Sigmoid colon (tissue), 7 donors: ENCODE measurements around the gene PNRC1. TPM values are rescaled to one million over a fixed set of nuclear protein-coding genes. Genes with fewer than 3 reads are reported as not detected.

ENCODE experiments used
- DNase-seq: peaks from one replicate; pipeline ENCODE4 v3.0.0-alpha.2; 2019
- H3K27ac ChIP-seq, 4 donors: fragments of 200-600 bp; sonication (generic); one replicate each; pipeline ENCODE4 v1.5.1; 2016 to 2019; ENCODE audit warnings: mild to moderate bottlenecking in 1 of 4
- H3K27me3 ChIP-seq, 3 donors: fragments of 200-600 bp; sonication (generic); one replicate each; pipeline ENCODE4 v1.5.1; 2019; ENCODE audit warnings: mild to moderate bottlenecking in 1 of 3
- H3K36me3 ChIP-seq, 4 donors: fragments of 200-600 bp; sonication (generic); one replicate each; pipeline ENCODE4 v1.5.1; 2016 to 2019
- H3K4me1 ChIP-seq, 4 donors: fragments of 200-600 bp; sonication (generic); one replicate each; pipeline ENCODE4 v1.5.1; 2017 to 2019
- H3K4me3 ChIP-seq, 4 donors: fragments of 200-600 bp; sonication (generic); one replicate each; pipeline ENCODE4 v1.5.1; 2017 to 2019; ENCODE audit warnings: mild to moderate bottlenecking in 2 of 4, moderate library complexity in 1 of 4
- H3K9me3 ChIP-seq, 4 donors: fragments of 200-600 bp in 3 of 4; sonication (generic) in 3 of 4; one replicate each; pipeline versions ENCODE4 v1.5.1 to v1.6.1; 2013 to 2019
- EP300 ChIP-seq, 4 donors: sonication (generic); formaldehyde crosslinking; IDR thresholded peaks; one replicate each; pipeline ENCODE4 v1.6.1; 2017; ENCODE audit warnings: antibody characterized with exemption in 4 of 4
- POLR2A ChIP-seq, 2 donors: fragments of 450-650 bp; IDR thresholded peaks; one replicate each; pipeline ENCODE4 v1.6.1; 2016; ENCODE audit warnings: antibody characterized with exemption in 2 of 2, mild to moderate bottlenecking in 2 of 2, moderate library complexity in 2 of 2
- POLR2AphosphoS5 ChIP-seq, 4 donors: sonication (generic); formaldehyde crosslinking; IDR thresholded peaks; one replicate each; pipeline ENCODE4 v1.6.1; 2017; ENCODE audit warnings: antibody characterized with exemption in 4 of 4
- WGBS, 2 donors: extraction: QIAGEN DNeasy Blood & Tissue Kit; methylation state at CpG; one replicate each; pipeline ENCODE4 v1.1.7; 2013; 5-methylcytosine and 5-hydroxymethylcytosine counted together
- intact Hi-C: fragments of 100-400 bp; cut with DNase I; formaldehyde crosslinking; loops from one replicate; pipeline ENCODE4 v1.15.1; 2023
- polyA plus RNA-seq, 3 donors: library from polyadenylated mRNA; stranded (reverse); fragments of 200-250 nt; gene quantifications; one replicate each; pipeline ENCODE4 v1.2.3, GENCODE V29; 2013
- total RNA-seq, 4 donors: library from RNA; depleted of rRNA; stranded (reverse); fragments of >200 nt; gene quantifications; one replicate each; pipeline ENCODE4 v1.1.0, GENCODE V29; 2016
- TF ChIP-seq, protein P1 (sequence below), 4 experiments: fragments of 450-650 bp in 3 of 4; fragments of 200-600 bp in 1 of 4; IDR thresholded peaks; one replicate each; pipeline ENCODE4 v1.5.1; 2016 to 2019; ENCODE audit warnings: antibody characterized with exemption in 4 of 4, mild to moderate bottlenecking in 3 of 4, moderate library complexity in 2 of 4
- donor health status: healthy with polysubstance abuse.
- donor health status: Bipolar disorder and iron deficiency.
- donor health status: healthy.

PNRC1 gene
- total and polyA plus RNA-seq, 7 donors: 44.2 to 349 (median 211) TPM

DNA sequence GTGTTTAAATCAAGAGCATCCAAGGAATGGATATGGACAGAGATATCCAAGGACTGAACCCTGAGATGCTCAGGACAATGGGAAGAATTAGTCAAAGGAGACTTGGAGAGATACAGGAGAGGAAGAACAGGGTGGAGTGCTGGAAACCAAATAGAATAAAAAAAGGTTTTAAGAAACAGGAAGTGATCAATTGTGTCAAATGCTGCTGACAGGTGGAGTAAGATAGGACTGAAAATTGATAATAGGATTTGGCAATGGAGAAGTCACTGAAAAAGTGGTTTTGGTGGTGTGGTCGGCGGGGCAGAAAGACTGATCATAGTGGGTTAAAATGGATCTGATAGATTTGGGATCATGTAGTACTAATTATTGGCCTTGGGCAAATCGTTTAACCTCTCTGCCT lies 37.9 kb upstream of the PNRC1 start:
- WGBS, 2 donors: 83 to 88% methylated on average over 3 of the region's 3 CpGs
- H3K27me3 ChIP-seq: no peaks in the 10 kb centered on the region
- H3K4me3 ChIP-seq: no peak overlapping the region
- TF ChIP-seq POLR2A (IDR thresholded peaks at IDR 0.05): no peak
- no peak for TF ChIP-seq EP300 (IDR thresholded peaks at IDR 0.05)
- TF ChIP-seq, protein P1, sequence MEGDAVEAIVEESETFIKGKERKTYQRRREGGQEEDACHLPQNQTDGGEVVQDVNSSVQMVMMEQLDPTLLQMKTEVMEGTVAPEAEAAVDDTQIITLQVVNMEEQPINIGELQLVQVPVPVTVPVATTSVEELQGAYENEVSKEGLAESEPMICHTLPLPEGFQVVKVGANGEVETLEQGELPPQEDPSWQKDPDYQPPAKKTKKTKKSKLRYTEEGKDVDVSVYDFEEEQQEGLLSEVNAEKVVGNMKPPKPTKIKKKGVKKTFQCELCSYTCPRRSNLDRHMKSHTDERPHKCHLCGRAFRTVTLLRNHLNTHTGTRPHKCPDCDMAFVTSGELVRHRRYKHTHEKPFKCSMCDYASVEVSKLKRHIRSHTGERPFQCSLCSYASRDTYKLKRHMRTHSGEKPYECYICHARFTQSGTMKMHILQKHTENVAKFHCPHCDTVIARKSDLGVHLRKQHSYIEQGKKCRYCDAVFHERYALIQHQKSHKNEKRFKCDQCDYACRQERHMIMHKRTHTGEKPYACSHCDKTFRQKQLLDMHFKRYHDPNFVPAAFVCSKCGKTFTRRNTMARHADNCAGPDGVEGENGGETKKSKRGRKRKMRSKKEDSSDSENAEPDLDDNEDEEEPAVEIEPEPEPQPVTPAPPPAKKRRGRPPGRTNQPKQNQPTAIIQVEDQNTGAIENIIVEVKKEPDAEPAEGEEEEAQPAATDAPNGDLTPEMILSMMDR (IDR thresholded peaks at IDR 0.05): no peak
- TF ChIP-seq POLR2AphosphoS5 (IDR thresholded peaks at IDR 0.05): no peak
- DNase-seq: no peak
- H3K27ac ChIP-seq: no peak overlapping the region
- H3K36me3 ChIP-seq: no peaks in the 10 kb centered on the region
- H3K9me3 ChIP-seq: peaks cover 0 to 6% (median 4%) of the 10 kb centered on the region in 4 donors
- H3K4me1 ChIP-seq: no peaks in the 10 kb centered on the region
- intact Hi-C loops: no loop called here

DNA sequence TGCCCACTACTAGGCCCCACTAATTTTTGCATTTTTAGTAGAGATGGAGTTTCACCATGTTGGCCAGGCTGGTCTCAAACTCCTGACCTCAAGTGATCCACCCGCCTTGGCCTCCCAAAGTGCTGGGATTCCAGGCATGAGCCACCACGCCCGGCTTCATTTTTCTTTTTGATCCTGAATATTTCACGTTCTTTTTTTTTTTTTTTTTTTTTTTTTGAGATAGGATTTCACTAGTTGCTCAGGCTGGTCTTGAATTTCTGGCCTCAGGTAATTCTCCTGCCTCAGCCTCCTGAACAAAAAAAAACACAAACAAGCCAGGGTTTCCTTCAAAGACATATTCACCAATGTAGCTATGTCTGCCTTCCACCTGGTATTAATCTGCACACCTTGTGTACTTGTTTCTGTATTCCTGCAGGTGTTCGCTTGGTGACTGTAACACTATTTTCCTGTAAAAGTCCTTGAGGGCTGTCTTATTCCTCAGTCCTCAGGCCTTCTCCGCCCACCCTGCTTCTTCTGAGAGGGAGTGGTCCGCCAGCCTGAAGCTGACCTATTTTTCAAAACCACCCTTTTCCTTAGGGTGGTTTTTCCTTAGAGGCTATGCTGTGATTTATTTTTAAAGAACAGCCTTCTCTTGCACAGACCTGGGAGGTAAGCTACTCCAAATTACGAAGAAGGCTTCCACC lies 36.1 kb upstream of the PNRC1 start:
- Histone ChIP-seq H3K4me1 (no peaks in the 10 kb centered on the region), H3K36me3 (no peaks in the 10 kb centered on the region), H3K9me3 (no peaks in the 10 kb centered on the region), H3K27ac (no peak overlapping the region), H3K4me3 (no peak overlapping the region), H3K27me3 (no peaks in the 10 kb centered on the region)
- intact Hi-C loops: no loop called here
- DNase-seq: no peak
- WGBS, 2 donors: 90 to 91% methylated on average over 8 of the region's 8 CpGs
- TF ChIP-seq POLR2A (IDR thresholded peaks at IDR 0.05) (no peak), EP300 (IDR thresholded peaks at IDR 0.05) (no peak), POLR2AphosphoS5 (IDR thresholded peaks at IDR 0.05) (no peak)
- TF ChIP-seq, protein P1 (IDR thresholded peaks at IDR 0.05): no peak

DNA sequence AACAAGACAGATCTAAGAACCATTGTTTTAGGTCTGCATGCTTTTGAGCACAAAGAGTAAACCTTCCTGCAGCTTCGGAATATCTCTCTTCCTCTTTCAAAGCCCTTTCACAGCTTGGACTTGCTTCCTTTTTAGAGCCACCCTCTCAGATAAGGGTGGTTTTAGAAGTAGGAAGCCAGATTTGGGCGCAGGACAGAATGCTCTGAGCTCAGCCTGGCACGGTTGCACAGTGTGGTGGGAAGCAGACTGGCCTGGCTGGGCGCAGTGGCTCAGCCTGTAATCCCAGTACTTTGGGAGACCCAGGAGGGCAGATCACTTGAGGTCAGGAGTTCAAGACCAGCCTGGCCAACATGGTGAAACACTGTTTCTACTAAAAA lies 35.6 kb upstream of the PNRC1 start:
- TF ChIP-seq EP300 (IDR thresholded peaks at IDR 0.05): no peak
- no peak for TF ChIP-seq POLR2AphosphoS5 (IDR thresholded peaks at IDR 0.05)
- TF ChIP-seq, protein P1 (IDR thresholded peaks at IDR 0.05): no peak
- TF ChIP-seq POLR2A (IDR thresholded peaks at IDR 0.05): no peak
- Histone ChIP-seq H3K4me1 (no peaks in the 10 kb centered on the region), H3K9me3 (no peaks in the 10 kb centered on the region), H3K27me3 (no peaks in the 10 kb centered on the region), H3K4me3 (no peak overlapping the region), H3K36me3 (no peaks in the 10 kb centered on the region), H3K27ac (no peak overlapping the region)
- WGBS, 2 donors: 57 to 86% methylated on average over 4 of the region's 4 CpGs
- intact Hi-C loops: no loop called here
- DNase-seq: no peak

DNA sequence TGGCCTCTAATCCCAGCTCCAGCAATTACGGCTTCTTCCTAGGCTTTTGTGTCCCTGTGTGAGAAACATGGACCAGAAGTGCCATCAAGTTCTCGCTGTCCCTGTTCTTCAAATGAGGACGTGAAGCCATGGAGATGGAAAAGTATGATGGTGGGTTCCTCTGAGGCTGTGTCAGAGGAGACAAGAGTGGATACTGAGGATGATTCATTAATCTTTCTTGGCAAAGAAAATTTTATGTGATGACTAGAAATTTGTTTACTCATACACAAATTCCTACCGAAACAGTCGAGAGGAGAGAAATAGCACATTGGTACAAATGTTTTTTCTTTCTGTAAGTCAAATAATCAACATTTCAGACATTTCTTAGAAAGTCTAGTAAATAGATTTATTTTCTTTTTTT lies 35.0 kb upstream of the PNRC1 start:
- Histone ChIP-seq H3K36me3 (no peaks in the 10 kb centered on the region), H3K27me3 (no peaks in the 10 kb centered on the region), H3K4me3 (no peak overlapping the region), H3K27ac (no peak overlapping the region), H3K4me1 (peaks cover 0 to 3% (median 0%) of the 10 kb centered on the region in 4 donors), H3K9me3 (no peaks in the 10 kb centered on the region)
- TF ChIP-seq, protein P1 (IDR thresholded peaks at IDR 0.05): no peak
- no peak for TF ChIP-seq EP300 (IDR thresholded peaks at IDR 0.05)
- TF ChIP-seq POLR2A (IDR thresholded peaks at IDR 0.05): no peak
- TF ChIP-seq POLR2AphosphoS5 (IDR thresholded peaks at IDR 0.05): no peak
- WGBS, 2 donors: 89 to 94% methylated on average over 5 of the region's 5 CpGs
- no peak for DNase-seq
- intact Hi-C loops: no loop called here

DNA sequence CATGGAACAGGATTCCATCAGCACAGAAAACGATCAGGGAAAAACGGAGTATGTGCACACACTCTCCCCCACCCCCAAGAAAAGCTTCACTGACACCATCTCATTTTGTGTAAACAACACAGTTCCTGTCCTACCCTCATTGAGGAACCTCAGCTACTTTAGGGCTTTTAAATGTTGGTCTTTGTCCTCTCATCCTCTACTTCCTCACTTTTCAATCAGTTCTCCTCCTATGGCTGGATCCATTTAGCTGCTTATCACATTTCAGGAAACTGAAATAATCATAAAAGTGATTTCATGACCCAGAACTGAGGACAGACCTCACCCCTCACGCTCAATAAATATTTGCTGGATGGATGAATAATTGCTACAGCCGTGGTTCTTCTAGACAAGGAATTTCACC lies 33.1 kb upstream of the PNRC1 start:
- intact Hi-C loops: no loop called here
- Histone ChIP-seq H3K27ac (no peak overlapping the region), H3K27me3 (no peaks in the 10 kb centered on the region), H3K4me1 (peaks cover 0 to 5% (median 0%) of the 10 kb centered on the region in 4 donors), H3K4me3 (no peak overlapping the region), H3K36me3 (no peaks in the 10 kb centered on the region), H3K9me3 (no peaks in the 10 kb centered on the region)
- no peak for DNase-seq
- WGBS, 2 donors: 11 to 56% methylated on average over 4 of the region's 4 CpGs
- TF ChIP-seq POLR2AphosphoS5 (IDR thresholded peaks at IDR 0.05) (no peak), EP300 (IDR thresholded peaks at IDR 0.05) (no peak), POLR2A (IDR thresholded peaks at IDR 0.05) (no peak)
- TF ChIP-seq, protein P1 (IDR thresholded peaks at IDR 0.05): no peak
